Stimulated activated CD8-positive, alpha-beta memory T cell treated with anti-CD3 and anti-CD28 coated beads, Interleukin-7, amount 100 ng/mL, for 24 hours (primary cell): ENCODE results near the gene TGFB3.
A peak's percentile ranks its signal among the peaks of the same experiment; 100 is the strongest.

Experiments
- DNase-seq: peaks from one replicate; pipeline ENCODE4 v3.0.0-alpha.2; 2020; ENCODE audit warnings: low read depth

Gene TGFB3

DNA sequence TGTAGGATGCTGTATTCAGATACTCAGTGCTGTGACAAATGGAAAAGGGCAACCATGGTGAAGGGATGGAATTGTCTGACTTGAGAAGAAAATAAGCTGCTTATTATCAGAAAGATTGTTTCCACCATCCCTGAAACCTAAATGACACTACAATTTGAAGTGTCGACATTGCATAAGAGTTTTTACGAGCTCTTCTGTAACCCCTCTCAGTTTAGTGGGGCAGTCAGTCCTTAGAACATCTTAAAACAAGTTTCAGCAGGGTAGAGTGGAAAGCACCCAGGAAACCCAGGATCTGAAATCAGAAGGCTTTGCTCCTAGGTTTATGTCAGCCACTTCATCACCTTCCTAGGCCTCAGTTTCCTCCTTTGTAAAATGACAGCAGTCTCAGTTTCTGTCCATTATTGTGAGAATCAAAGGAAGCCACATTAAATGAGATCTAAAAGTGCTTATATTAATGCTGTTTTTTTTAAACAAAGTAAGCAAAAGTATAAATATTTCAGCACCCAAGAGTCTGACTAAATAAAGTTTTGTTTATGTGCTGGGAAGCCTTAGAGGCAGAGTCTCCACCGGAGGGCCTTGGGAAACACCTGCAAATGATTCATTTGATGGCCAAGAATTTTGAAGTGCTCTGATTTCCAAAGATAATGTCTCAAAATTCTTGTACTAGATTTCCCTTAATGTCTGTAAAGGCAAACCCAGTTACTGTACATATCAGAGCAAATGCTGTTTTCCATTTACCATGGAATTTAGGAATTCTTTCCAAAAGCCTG is 5.6 kb upstream of the TGFB3 start:
- DNase-seq, result no peak

DNA sequence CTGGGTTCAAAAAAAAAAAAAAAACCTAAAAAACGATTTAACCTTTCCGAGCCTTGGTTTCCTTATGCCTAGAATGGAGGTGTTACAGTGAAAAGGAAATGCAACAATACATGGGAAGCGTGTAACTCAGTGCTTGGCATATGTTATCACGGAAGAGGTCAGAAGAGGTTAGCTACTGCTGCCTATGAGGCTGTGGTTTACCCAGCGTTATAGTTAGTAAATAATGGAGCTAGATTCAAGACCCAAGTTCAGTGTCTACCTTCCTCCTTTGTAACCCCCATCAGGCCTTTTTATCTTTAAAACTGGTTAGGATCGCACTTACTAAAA is 4.6 kb upstream of the TGFB3 start:
- no peak for DNase-seq

DNA sequence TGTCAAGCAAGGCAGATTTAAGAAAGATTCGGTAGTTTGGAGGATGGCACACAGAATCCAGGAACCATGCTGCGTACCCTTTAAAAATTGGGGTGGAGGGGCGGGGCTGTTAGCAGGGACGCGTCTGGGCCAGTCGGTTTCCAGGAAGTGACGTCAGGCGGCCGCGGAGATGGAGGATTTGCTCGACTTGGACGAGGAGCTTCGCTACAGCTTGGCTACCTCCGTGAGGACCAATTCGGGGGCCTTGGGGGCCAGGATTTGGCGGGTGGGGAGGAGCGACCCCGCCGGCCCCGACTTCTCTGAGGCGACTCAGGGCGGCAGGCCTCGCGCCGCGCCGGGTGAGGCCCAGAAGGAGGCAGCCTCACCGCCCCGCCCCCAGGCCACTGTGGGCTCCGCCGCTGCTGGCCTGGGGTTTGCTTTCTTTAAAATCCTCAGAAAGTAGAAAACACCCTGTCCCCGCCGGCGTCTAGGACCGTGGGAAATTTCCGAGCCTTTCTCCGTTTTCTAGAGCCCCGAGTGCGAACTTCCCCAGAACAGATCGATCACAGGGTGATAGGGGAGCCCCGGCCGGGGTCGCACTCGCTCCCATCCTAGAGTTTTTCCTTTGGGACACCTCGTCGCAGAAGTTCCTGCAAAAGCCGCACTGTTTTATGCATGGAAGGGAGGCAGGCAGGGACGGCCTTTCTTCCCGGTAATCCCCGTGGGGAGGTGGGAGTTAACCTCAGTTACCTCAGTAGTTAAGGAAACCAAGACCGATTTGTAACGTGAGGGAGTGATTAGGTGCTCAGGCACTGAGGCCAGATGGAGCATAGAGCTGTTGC is 4.0 kb upstream of the TGFB3 start, which contains the start of gene IFT43:
Gene IFT43, plus strand, starts transcription at position 146 of the 821 bp plus-strand sequence. Its CDS starts 24 bp downstream, at position 170.
- peak; percentile 90 for DNase-seq

DNA sequence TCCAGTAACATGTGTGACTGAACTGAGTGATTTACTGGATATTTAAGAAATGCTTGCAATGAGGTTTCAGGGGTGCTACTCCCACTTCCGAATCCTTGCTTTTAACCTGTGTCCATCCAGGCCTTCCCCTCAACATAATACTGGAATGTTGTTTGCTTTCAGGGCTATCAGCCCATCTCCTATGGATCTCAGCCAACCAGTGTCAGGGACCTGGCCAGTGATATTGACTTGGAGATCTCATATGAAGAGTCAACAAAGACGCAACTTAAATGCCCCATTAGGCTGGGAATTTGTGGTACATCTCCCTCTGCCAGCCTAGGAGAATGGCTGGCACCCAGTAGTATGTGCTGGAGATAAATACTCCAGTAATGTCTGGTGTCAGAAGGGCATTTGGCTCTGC is 2.9 kb upstream of the TGFB3 start:
- no peak for DNase-seq

DNA sequence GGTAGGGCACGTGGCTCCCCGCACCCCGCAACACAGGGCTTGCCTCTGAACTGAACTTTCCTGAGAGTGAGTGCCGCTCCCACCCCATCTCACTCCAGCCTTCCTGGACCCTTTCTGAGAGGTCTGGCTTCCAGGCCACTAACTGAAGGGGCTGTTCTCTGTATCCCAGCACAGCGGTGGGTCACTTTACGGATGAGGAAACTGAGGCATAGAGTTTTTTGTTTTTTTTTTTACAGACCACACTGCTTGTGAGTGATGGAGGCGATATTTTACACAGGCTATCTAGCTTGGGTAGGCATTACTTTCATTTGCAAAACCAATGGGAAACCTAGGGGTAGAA is 1.2 kb upstream of the TGFB3 start:
- DNase-seq, result peak; percentile 2

DNA sequence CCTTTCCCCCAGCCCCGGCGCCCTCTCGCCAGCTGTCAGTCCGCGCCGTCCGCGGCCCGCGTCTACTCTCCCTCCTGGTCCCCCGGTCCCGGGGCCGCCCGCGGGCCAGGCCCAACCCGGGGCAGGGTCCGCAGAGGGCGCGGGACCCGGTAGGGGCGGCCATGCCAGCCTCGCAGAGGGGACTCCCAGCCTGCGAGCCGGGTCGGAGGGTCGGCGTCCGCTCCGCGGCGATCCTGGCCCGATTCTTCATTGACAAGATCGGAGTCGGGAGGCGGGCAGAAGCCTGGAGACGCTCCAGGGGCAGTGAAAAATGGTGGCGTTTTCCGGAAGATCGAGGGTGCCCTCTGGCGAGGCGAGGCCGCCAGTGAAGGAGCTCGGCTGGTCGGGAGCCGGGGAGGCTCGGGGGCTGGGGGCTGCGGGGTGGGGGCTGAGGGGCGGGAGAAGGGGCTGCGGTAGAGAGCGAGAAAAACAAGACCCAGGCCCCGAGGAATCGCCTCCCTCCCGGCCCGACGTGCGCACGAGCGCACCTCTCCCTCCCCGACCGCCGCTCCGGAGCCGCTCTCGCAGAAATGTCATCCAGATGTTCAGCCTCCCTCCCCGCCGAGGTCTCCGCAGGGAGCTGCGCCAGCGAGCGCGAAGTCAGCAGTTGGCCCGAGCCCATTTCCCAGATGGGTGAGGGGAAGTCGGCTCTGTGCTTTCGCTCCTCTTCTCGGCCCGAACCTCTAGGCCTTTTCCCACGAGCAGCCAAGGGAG is 647 bp upstream of the TGFB3 start:
- peak; percentile 43 for DNase-seq

DNA sequence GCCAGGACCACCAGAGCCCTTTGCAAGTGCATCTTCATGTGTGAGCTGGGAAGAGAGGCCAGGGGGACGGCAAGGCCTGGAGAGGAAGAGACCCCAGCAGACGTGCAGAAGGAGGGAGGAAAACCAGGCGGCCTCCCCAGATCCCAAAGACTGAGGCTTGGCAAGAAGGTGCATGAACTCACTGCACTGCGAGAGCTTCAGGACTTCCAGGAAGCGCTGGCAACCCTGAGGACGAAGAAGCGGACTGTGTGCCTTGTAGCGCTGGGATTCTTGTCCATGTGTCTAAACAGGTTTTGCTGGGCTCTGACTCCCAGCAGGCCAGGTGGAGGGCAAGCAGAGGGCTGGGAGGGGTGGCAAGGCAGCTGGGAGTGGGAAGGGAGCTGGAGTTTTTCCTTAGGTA is 939 bp downstream of the TGFB3 start:
- DNase-seq, result no peak

DNA sequence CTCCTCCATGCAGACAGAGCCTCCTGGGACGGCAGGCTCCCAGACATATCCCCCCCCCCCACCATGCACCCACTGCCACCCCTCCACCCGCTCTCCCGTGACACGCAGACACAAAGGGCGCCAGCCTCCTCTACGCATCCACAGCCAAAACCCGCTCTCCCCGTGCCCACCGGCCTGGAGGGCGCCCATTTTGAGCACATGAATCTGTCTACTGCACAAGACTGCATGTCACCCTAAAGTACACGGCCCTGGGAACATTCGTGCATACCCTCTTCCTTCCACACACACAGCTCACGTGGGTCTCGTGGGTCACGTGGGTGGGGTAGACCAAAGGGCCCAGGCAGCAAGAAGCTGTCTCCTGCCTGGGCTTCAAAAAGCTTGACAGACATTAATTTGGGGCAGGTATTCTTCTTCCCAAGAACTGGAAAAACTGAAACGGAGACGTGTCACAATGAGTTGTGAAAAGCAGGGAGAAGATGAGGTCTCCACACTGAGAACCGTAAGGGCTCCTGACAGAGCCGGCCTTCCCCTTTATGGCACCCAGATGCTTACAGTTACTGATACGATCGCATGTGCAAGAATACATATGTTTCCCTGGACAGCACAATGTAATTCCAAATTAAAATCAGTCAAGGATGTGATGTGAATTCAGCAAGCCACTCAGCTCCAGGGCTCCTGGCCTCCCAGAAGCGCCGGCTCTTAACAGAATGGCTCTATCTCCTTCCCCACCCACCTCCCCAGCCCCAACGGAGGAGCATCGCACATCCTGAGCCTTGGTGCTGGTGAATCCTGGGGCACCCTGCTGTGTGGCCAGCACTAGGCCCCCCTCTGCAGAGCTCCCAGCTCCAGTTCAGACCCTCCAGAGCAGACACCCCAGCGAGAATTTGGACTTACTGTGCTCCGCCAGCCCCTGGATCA is 1.9 kb downstream of the TGFB3 start:
- no peak for DNase-seq

DNA sequence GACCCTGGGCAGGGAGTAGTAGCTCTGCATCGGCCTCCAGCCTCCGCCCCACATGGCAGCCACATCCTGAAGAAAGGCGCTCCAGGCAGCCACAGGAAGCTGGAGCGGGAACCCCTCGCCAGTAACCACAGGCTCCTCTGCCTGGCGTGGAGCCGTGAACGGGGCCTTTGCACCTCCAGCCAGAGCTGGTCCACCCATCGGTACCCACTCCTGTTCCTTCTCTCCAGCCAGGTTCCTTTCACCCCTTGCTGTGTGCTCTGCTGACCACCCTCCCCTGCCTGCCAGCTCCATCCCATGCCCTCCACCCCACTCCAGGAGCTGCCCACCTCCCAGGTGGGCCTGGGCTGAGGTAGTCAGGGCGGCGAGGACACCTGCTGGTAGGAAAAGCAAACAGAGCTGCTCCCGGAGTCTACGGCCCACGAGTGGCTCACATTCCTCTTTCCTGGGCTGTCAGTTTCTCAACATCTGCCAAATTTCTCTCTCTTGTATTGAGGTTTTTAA is 2.7 kb downstream of the TGFB3 start:
- DNase-seq, result no peak

DNA sequence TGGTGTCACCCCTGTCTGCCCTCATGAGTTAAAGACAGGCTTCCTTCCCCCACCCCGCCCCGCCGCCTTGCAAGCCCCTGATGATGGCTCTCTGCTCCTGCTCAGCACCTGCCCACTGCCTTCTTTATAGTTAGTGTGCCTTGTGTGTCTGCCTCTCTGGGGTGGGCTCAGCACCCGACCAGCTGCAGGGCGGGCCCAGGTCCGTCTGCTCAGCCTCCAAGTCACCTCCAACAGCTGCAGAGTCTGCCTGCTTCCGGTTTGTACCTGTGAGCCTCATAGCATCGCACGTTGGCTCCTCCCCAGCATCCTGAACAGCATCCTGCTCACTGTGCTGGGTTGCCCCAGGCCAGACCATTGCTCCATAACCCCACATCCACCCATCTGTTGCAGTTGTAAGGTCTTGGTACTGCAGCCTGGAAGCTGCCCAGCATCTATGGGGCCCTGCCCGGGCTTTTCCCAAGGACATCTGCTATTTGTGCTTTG is 3.5 kb downstream of the TGFB3 start:
- no peak for DNase-seq

DNA sequence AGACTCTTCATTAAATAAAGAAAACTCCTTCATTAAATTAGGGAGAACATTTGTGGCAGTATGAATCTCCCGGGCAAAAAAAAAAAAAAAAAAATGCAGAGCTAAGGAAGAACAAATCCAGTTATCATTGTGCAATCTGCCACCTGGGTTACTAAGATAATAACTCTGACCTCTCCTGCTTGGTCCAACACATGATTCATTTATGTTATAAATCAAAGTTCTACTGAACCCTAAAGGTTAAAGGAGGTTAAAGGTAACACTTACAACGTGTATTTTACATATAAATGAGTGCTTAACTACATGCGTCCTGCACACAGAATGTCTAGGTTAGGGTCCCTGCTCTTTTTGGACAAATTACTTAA is 4.2 kb downstream of the TGFB3 start:
- DNase-seq, result no peak

DNA sequence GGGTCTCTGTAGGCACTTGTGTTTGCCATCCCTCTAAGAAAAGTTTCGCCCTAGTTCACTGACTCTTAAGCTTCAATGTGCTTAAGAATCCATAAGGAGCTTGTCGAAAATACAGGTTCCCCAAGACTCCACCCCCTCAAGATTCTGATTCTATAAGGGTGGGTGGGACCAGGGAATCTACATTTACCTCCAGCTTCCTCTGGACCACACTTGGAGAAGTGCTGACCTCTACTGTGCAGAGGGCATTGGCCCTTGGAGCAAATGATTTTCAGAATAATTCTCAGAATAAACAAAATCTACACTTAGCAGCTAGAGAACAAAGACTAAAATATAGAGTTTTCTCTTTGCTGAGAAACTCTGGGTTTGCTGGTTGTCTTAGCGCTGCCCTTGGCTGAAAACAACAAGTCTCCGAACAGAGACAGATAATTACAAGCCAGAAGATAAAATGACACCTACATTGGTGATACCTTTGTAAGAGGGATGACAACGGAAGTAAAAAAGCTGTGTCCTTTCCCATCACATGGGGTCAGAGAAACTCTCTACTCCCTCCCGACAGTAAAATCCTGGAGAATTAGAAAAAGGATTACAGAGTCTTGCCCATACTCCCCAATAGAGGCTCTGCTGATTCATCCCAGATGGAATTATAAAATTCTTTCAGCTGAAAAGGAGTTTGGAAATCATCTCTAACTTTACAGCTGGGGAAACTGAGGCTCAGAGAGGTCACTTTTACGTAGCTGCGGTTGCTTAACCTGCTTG is 4.8 kb downstream of the TGFB3 start:
- DNase-seq, result no peak

DNA sequence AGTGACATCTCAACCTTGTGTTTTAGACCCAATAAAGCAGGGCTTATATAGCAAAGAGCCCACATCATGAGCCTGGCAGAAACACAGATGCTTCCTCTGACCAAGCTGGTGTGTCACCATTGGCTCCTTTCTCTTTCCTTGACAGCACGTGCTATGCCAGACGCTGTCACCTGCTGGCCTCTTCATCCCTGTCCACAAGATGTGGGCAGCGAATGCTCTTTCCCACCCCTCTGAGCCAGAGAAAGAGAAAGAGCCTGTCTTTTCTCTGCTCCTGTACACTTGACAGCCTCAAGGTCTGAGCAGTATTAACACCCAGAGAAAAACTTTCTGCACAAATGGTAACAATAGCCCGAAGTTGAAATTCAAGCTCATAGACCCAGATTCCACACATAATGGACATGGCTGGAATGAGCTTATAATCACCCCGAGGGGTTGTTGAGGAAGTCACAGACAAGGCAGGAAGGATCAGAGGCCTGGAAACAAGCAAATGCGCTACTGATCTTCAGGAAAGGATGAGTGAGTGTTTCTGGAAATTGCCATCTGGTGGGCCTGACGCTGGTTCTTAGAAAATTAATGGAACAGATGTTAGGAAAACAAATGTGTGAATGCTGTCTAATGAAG is 8.9 kb downstream of the TGFB3 start:
- DNase-seq, result no peak

DNA sequence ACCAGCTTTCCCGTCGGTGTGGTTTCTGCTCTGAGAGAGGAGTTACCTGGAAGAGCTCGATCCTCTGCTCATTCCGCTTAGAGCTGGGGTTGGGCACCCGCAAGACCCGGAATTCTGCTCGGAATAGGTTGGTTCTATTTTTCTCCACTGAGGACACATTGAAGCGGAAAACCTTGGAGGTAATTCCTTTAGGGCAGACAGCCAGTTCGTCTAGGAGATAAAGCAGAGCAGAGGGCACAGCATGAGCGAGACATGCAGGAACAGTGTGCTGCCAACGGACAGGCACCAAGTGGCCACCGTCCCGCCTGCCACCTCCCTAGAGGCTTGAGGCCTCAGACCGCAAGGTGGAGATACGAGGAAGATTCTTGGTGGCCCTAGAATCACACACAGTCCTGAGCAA is 10.3 kb downstream of the TGFB3 start:
- no peak for DNase-seq

DNA sequence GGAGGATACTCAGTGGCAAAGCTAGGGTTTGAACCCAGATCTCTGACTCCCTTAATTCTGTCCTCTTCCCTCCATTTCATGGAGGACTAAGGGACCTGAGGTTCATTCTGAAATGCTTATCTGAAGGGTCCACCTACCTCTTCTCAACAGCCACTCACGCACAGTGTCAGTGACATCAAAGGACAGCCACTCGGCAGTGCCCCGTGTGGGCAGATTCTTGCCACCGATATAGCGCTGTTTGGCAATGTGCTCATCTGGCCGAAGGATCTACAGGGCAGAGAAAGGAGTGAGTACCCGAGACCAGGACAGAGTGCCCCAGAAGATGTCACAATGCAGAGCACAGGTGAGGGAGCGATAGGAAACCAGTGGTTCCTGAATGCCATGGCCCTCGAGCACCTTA is 10.8 kb downstream of the TGFB3 start:
- DNase-seq, result no peak

DNA sequence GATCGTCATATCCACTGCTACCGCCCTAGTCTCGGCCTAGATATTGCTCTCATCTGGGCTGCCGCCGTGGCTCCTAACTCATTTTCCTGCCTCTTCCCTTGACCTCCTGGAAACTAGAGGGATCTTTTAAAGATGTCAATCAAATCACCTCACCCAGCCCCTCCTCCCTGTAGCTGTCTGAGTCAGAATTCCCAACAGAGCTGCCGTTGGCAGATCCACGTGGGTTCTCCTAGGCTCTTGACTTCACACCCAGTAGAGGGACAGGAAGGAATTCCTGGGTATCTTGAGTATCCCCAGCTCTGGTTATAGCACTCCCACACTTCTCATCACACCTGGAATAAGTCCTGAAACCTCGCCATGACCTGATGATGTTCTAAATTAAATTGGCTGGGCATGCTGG is 11.9 kb downstream of the TGFB3 start:
- no peak for DNase-seq

DNA sequence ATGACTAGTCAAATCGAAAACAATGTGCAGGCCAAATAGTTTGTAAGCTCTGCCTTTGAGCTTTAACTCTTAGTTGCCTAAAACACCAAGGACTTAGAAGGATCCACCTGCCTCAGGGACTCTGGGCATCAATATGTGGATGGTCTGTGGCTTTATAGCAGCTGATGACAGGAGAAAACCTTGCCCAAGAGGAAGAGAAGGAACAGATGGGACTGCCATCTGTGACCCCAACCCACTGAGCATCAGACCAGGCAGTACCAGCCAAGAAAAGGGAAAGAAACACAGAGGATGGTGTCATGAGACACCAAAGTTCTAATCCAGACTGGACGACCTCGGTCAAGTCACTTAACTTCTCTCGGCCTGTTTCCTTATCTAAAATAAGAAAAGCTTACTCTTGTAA is 12.7 kb downstream of the TGFB3 start:
- no peak for DNase-seq

DNA sequence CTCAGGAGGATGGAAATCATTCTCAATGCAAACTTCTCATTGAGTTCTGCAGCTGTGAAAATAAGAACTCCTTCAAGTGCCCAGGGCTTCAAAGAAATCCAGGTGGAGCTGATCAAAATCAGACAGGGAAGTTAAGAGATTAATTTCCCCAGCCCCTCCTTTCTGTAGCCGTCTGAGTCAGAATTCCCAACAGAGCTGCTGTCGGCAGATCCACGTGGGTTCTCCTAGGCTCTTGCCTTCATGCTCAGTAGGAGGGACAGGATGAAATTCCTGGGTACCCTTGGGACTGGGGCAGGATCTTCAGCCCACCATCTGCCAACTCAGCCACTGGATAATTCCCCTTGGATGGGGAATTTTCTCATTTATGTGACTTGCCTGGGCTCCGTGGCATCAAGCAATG is 13.3 kb downstream of the TGFB3 start:
- DNase-seq, result no peak

DNA sequence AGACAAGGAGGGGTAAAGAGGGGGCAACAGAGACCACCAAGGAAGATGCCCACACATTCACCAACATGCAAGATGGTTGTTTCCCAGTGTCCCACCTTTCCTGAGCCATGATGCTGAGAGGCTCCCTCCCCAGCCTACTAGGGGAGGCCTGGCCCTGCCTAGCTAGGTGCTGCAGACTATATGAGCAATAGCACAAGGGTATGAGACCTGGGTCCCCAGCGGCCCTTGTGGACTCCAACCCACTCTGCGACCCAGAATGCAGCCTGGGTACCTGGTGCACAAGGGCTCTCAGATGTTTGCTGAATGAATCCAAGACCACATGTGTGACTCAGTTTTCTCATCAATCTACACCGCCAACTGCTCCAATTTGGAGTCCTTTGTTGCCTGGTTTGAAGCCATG is 13.9 kb downstream of the TGFB3 start:
- DNase-seq, result no peak

DNA sequence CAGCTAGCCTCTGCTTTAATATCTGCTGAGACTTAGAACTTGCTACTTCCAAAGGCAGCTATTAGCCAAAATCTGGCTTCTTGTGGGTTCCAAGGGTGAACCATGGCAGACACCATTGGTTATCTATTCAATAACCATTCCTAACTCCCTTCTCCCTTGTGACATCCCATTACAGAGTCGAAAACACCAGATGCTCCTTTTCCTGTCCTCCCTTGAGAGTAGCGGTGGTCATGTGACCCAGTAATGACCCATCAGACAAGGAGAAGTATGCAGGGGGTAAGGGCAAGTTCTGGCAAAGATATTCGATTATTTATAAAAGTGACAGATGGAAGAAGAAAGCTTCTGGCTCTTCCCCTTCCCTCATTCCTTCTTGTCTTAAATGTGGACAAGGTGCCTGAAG is 20.1 kb downstream of the TGFB3 start:
- DNase-seq, result no peak
